NB4 (cell line): ENCODE data around the gene TP73.

Experiments used
- POLR2A ChIP-seq: IDR thresholded peaks from 2 replicates; pipeline ENCODE4 v1.6.1; 2011; ENCODE audit warnings: mild to moderate bottlenecking; ENCODE audit not compliant: insufficient read length; ENCODE audit errors: extremely low read depth
- TF ChIP-seq, protein P1 (sequence below): IDR thresholded peaks from one replicate; pipeline ENCODE4 v1.5.1; 2012; ENCODE audit warnings: low read depth, low read length
- TF ChIP-seq, protein P2 (sequence below): IDR thresholded peaks from 2 replicates; pipeline ENCODE4 v1.6.1; 2011; ENCODE audit warnings: low read depth, low read length

DNA sequence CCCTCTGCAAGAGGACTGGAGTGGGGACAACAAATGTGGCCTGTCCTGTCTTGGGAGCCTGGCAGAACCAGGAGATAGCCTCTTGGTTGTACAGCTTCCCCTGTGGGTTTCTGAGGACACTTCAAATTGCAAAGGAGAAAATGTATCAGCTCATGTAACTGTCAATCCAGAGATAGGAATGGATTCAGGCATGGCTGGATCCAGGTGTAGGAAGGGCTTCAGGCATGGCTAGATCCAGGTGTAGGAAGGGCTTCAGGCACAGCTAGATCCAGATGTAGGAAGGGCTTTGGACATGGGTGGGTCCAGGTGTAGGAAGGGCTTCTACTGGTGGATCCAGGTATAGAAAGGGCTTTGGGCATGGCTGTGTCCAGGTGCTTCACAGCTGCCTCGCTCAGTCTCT lies 30.9 kb downstream of the TP73 start:
- no peak for TF ChIP-seq POLR2A
- TF ChIP-seq, protein P1, sequence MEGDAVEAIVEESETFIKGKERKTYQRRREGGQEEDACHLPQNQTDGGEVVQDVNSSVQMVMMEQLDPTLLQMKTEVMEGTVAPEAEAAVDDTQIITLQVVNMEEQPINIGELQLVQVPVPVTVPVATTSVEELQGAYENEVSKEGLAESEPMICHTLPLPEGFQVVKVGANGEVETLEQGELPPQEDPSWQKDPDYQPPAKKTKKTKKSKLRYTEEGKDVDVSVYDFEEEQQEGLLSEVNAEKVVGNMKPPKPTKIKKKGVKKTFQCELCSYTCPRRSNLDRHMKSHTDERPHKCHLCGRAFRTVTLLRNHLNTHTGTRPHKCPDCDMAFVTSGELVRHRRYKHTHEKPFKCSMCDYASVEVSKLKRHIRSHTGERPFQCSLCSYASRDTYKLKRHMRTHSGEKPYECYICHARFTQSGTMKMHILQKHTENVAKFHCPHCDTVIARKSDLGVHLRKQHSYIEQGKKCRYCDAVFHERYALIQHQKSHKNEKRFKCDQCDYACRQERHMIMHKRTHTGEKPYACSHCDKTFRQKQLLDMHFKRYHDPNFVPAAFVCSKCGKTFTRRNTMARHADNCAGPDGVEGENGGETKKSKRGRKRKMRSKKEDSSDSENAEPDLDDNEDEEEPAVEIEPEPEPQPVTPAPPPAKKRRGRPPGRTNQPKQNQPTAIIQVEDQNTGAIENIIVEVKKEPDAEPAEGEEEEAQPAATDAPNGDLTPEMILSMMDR: no peak
- TF ChIP-seq, protein P2, sequence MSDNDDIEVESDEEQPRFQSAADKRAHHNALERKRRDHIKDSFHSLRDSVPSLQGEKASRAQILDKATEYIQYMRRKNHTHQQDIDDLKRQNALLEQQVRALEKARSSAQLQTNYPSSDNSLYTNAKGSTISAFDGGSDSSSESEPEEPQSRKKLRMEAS: no peak
